Dendritic cell treated with granulocyte-macrophage colony-stimulating factor and Interleukin-4, amounts not matched to agents 40 ng/mL and 50 ng/mL, for 4 days (primary cell): ENCODE data around the gene TACC2.

ENCODE experiments used
- H3K27ac Mint-ChIP-seq: one replicate; pipeline ENCODE4 v1.8.0; 2022; ENCODE audit warnings: mild to moderate bottlenecking, mixed read lengths
- H3K27me3 Mint-ChIP-seq: one replicate; pipeline ENCODE4 v1.8.0; 2022; ENCODE audit warnings: mild to moderate bottlenecking, mixed read lengths
- H3K36me3 Mint-ChIP-seq: one replicate; pipeline ENCODE4 v1.8.0; 2022; ENCODE audit warnings: low read depth, mixed read lengths
- H3K4me1 Mint-ChIP-seq: one replicate; pipeline ENCODE4 v1.8.0; 2022; ENCODE audit warnings: low read depth, mixed read lengths
- H3K4me3 Mint-ChIP-seq: one replicate; pipeline ENCODE4 v1.8.0; 2022; ENCODE audit warnings: mild to moderate bottlenecking, moderate library complexity, mixed read lengths
- H3K9me3 Mint-ChIP-seq: one replicate; pipeline ENCODE4 v1.8.0; 2022; ENCODE audit warnings: mixed read lengths
- intact Hi-C: fragments of 100-400 bp; cut with micrococcal nuclease; formaldehyde crosslinking; loops from one replicate; pipeline ENCODE4 v1.15.0; 2022

The TACC2 gene

DNA sequence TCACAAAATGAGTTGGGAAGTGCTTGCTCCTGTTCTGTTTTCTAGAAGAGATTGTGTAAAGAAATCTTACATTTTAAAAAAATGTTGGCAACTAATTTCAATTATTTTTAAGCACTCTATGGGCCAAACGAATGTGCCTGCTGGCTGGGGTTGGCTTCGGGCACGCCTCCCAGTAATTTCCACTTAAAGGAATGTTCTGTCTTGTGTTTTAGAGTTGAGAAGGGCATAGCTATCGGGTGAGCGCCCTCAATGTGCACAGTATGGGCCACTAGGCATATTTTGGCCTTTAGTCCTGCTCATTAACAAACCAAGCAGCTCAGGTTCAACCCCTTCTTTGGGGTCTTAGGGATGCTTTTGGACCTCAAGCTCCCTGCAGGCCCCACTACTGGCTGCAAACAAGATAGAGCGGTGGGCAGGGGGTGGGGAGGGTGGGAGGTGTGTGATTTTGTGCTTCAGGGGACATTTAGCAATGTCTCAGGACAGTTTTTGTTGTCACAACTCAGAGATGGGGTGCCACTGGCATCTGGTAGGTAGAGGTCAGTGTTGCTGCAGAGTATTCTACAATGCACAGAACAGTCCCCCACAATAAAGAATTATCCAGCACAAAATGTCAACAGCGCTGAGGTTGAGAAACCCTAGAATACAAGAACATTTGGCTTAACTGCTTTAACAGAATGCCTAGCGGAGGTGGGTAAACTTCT, 40.7 kb downstream of the TACC2 start:
- Mint-ChIP-seq H3K27me3 (no peaks in the 10 kb centered on the region), H3K9me3 (no peaks in the 10 kb centered on the region), H3K4me3 (no peak overlapping the region), H3K4me1 (no peaks in the 10 kb centered on the region), H3K36me3 (no peaks in the 10 kb centered on the region), H3K27ac (no peak overlapping the region)
- intact Hi-C loops, result no loop called here

DNA sequence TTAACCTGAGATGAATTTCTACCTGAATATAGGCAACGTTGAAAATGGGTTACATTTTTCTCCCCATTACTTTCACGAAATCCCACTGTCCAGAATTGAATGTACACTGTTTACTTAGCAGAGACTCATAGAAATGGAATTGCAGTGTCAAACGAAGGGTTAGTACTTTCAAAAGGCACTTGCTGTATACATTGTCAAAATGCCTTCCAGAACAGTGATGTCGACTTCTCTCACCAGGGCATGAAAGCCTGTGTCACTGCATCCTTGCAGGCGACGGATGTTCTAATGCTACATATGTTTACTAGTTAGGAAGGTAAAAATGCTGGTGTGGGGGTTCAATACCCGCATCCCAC, 41.2 kb downstream of the TACC2 start:
- H3K9me3 Mint-ChIP-seq, result no peaks in the 10 kb centered on the region
- intact Hi-C loops, result no loop called here

DNA sequence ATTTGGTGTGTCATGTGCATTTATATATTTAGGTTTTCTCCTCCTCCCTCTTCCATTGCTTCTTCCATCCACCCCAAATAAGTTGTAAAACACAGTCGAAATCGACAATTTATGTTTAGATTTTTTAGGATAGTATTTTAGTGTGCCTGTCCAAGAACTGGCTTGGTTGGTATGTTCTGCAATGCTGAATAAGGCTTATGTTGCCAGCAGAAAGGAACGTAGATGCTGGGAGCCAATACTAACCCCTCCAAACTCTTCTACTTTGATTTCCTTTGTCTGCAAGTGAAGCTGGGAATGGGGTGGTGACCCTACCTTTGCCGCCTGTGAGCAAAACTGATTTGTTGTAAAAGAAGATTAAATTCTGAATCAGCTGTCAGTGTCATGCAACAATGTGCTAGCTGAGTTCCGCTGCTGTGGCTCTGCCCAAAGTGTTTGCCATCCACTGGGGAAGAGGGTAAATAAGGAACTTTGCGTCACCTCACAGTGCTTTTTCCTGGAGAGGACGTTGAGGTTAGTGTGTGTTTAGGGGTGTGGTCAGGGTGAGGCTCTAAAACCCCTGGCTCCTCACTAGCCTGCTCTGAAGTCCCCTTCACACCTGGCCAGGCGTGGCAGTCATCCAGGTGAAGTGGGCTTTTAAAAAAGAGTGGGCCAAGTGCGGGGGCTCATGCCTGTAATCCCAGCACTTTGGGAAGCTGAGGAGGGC, 44.4 kb downstream of the TACC2 start:
- Mint-ChIP-seq H3K4me3 (no peak overlapping the region), H3K27me3 (no peaks in the 10 kb centered on the region), H3K4me1 (no peaks in the 10 kb centered on the region), H3K27ac (no peak overlapping the region), H3K9me3 (no peaks in the 10 kb centered on the region), H3K36me3 (no peaks in the 10 kb centered on the region)
- intact Hi-C loops, result no loop called here

More for the DNA sequence above, 41.2 kb downstream of the TACC2 start:
- Mint-ChIP-seq H3K27me3 (no peaks in the 10 kb centered on the region), H3K27ac (no peak overlapping the region), H3K4me3 (no peak overlapping the region), H3K36me3 (no peaks in the 10 kb centered on the region), H3K4me1 (no peaks in the 10 kb centered on the region)

DNA sequence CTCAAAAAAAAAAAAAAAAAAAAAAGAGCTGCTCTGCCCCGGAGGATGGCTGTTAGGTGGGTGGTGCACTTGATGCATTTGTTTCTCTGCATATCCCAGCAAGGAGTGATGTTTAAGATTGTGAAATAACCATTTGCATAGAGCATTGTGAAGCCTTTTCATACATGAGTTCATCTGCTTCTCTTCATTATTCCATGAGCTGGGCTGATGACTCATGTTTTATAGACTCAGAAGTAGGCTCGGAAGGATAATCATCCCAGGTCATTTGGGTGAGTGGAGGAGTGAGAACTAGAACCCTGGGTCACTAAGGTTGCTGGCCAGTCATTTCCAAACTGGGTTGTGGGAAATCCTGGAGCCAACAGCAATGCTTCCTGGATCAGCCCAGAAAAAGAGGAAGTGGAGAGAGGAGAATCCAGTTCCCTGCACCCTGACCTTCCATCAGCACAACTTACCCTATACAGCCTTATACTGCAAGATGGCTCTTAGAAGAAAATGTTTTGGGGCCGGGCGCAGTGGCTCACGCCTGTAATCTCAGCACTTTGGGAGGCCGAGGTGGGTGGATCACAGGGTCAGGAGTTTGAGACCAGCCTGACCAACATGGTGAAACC, 45.3 kb downstream of the TACC2 start:
- H3K9me3 Mint-ChIP-seq, result no peaks in the 10 kb centered on the region
- H3K4me3 Mint-ChIP-seq, result no peak overlapping the region
- H3K27ac Mint-ChIP-seq, result no peak overlapping the region
- intact Hi-C loops, result no loop called here
- peaks cover 3% of the 10 kb centered on the region for H3K27me3 Mint-ChIP-seq
- no peaks in the 10 kb centered on the region for H3K4me1 Mint-ChIP-seq
- no peaks in the 10 kb centered on the region for H3K36me3 Mint-ChIP-seq

DNA sequence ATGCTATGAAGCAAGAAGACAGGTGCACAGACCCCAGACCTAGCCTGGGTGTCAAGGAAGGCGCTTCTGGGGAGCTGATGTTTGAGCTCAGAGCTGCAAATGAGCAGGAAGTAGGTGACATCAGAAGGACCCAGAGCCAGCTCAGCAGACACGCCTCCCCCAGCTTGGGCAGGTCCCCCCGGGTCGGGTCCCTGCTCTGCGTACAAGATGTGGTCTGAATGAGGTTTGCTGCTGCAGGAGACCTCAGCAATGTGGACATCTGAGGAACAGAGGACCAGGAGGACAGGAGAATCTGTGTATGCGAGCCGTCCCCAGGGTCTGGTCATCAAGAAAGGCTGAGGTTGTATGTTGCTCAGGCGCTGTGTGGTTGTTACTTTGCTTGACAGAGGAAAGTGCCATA, 51.8 kb downstream of the TACC2 start:
- Mint-ChIP-seq H3K27me3 (peaks cover 5% of the 10 kb centered on the region), H3K9me3 (no peaks in the 10 kb centered on the region), H3K36me3 (no peaks in the 10 kb centered on the region), H3K4me1 (no peaks in the 10 kb centered on the region), H3K4me3 (no peak overlapping the region), H3K27ac (no peak overlapping the region)
- intact Hi-C loops, result no loop called here

DNA sequence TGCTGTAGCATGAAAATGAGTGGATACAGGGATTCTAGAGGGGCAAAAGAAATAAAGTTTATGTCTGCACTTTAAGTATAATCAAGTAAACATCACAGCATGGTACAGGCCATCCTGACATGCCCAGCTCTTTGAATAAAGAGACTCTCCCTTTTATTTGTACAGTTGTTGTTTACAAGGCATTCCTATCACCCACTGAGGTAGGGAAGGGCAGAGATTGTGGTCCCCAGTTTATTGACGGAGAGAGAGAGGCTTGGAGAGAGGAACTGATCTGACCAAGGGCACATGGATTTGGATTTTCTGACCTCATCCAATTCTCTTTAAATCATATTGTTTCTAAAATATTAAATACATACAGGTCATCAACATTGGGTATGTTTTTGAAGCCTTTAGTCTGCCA, 53.9 kb downstream of the TACC2 start:
- H3K27ac Mint-ChIP-seq, result no peak overlapping the region
- H3K36me3 Mint-ChIP-seq, result no peaks in the 10 kb centered on the region
- no peaks in the 10 kb centered on the region for H3K9me3 Mint-ChIP-seq
- no peaks in the 10 kb centered on the region for H3K4me1 Mint-ChIP-seq
- H3K4me3 Mint-ChIP-seq, result no peak overlapping the region
- peaks cover 5% of the 10 kb centered on the region for H3K27me3 Mint-ChIP-seq
- intact Hi-C loops, result no loop called here

DNA sequence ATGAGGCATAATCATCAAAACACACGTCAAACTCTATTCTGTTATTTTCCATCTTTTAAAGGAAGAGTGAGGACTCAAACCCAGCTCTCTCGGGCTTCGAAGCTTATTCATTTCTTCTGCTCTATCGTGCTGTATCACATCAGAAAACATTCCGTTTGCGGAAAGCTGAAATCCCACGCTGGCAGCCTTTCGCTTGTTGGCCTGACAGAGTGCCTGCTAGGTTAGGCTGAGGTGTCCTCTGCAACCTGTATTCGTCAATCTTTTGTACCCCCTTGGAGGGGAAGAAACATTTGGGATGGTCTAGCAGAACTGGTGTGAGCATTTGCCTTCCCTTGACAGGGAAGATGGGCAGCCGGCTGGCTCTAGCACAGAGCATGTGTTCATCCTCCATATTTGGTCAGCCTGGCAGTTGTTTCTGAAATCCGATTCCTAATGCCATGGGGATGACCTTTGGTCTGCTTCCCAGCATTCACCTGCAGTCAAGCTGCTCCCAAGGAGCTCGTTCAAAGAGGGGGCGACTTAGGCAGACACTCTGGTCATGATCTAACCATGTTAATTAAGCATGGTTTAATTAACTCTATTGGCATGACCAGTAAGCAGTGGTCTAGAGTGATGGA, 55.2 kb downstream of the TACC2 start:
- Mint-ChIP-seq H3K9me3 (no peaks in the 10 kb centered on the region), H3K4me3 (no peak overlapping the region), H3K36me3 (no peaks in the 10 kb centered on the region), H3K27ac (no peak overlapping the region), H3K4me1 (no peaks in the 10 kb centered on the region), H3K27me3 (peaks cover 3% of the 10 kb centered on the region)
- intact Hi-C loops, result no loop called here

DNA sequence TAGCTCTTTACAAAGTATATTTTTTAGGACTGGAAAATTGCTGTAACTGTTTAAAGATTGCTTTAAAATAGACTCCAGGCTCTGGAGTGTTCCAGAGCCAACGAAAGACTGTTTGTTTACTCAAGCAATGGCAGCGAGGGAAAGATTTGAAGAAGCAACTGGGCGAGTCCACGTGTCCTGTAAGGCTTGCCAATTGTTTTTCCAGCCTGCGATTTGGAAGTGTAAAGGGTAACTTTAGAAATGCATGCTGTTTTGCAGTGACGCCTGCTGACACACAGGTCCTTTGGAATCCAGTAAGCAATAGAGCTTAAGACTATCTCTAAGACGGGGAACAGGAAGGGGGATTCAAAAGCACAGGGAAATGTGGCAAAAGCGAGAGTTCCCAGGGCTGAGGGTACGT, 55.8 kb downstream of the TACC2 start:
- peaks cover 2% of the 10 kb centered on the region for H3K27me3 Mint-ChIP-seq
- intact Hi-C loops, result no loop called here
- H3K36me3 Mint-ChIP-seq, result no peaks in the 10 kb centered on the region
- H3K4me3 Mint-ChIP-seq, result no peak overlapping the region
- H3K9me3 Mint-ChIP-seq, result no peaks in the 10 kb centered on the region
- no peak overlapping the region for H3K27ac Mint-ChIP-seq
- H3K4me1 Mint-ChIP-seq, result no peaks in the 10 kb centered on the region

DNA sequence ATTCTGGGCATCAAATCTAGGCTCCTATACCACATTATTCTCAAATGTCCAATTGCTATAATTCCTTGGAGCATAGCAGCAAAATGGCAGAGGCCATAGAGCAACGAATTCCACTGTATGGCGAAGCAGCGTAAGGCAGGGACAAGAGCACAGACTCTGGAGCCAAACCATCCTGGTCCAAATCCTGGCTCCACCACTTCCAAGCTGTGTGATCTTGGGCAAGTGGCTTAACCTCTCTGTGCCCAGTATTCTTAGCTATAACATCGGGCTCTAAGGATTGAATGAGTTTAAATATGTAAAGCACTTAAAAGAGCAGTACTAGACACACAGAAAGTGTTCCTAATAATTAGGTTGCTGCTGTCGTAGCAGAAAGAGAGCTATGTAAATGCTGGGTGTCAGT, 56.2 kb downstream of the TACC2 start:
- H3K9me3 Mint-ChIP-seq, result no peaks in the 10 kb centered on the region
- no peaks in the 10 kb centered on the region for H3K36me3 Mint-ChIP-seq
- no peaks in the 10 kb centered on the region for H3K4me1 Mint-ChIP-seq
- H3K27me3 Mint-ChIP-seq, result peaks cover 2% of the 10 kb centered on the region
- intact Hi-C loops, result no loop called here
- no peak overlapping the region for H3K4me3 Mint-ChIP-seq
- H3K27ac Mint-ChIP-seq, result no peak overlapping the region

DNA sequence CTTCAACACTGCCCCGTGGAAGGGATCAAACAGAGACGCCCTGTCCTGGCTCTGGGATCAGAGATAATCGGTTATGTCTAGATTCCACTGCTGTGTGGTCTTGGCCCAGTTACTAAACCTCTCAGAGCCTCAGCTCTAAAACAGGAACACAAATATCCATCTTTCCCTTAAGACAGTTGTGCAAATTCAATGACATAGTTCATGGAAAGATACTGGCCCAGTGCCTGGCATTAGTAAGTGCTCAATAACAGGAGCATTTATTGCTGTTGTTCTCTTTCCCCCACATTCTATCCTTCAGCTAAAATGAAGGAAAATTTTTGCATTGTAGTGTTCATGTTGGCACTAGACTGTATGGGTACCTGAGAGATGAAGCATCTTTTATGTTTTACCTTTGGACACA, 58.6 kb downstream of the TACC2 start:
- Mint-ChIP-seq H3K27me3 (peaks cover 2% of the 10 kb centered on the region), H3K4me1 (no peaks in the 10 kb centered on the region), H3K36me3 (no peaks in the 10 kb centered on the region), H3K4me3 (no peak overlapping the region), H3K27ac (no peak overlapping the region), H3K9me3 (no peaks in the 10 kb centered on the region)
- intact Hi-C loops, result no loop called here

DNA sequence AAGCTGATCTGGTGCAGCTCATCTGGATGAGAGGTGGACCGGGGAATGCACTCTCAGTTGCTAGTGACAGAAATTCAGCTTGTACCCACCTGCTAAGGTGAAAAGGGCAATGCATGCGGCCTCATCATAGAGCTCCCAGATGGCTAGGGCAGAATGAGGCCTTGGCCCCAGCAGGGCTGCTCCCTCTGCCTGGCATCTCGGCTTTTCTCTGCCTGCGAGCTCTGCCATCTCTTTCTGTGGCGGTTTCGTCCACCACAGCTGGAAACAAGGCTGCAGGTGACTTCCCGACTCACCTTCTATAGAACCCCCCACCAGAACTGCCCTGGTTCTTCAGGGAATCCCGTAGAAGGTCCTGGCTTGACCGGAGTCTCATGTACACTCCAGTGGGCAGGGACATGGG, 60.1 kb downstream of the TACC2 start:
- peaks cover 2% of the 10 kb centered on the region for H3K27me3 Mint-ChIP-seq
- intact Hi-C loops, result no loop called here

DNA sequence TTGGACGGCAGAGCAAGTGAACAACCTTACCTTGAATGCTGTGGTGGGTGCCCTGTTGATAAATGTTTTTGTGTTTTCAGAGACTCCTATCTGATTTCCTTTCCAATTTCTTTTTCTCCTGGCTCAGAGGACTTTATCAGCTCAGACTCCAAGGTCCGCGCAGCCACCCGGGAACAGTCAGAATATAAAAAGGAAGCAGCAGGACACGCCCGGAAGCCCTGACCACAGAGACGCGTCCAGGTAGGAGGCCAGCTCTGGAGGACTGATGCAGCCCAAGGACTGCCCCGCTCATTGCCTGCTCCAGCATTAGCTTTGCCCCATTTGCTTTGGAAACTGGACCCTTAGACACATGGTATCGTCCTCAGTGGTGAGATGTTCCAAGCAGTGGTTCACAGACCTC, 61.3 kb downstream of the TACC2 start:
- intact Hi-C loops, result no loop called here
- no peaks in the 10 kb centered on the region for H3K27me3 Mint-ChIP-seq
- no peaks in the 10 kb centered on the region for H3K36me3 Mint-ChIP-seq
- no peaks in the 10 kb centered on the region for H3K9me3 Mint-ChIP-seq
- no peak overlapping the region for H3K27ac Mint-ChIP-seq
- no peaks in the 10 kb centered on the region for H3K4me1 Mint-ChIP-seq
- H3K4me3 Mint-ChIP-seq, result no peak overlapping the region

More for the DNA sequence above, 60.1 kb downstream of the TACC2 start:
- no peak overlapping the region for H3K4me3 Mint-ChIP-seq
- no peaks in the 10 kb centered on the region for H3K9me3 Mint-ChIP-seq
- no peaks in the 10 kb centered on the region for H3K36me3 Mint-ChIP-seq
- no peaks in the 10 kb centered on the region for H3K4me1 Mint-ChIP-seq
- H3K27ac Mint-ChIP-seq, result no peak overlapping the region

DNA sequence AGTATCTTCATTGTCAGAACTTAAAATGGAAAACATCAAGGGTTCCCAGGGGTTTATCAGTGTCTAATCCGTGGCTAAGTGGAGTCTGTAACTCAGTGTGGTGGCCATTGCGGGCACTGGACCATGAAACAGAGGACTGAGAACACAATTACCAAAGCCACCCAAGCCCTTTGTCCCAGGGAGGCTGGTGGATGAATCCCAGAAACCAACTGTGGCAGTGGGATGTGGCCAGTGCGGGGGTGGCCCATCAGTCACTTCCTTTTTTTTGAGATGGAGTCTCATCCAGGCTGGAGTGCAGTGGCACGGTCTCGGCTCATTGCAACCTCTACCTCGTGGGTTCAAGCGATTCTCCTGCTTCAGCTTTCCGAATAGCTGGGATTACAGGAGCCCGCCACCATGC, 61.8 kb downstream of the TACC2 start:
- intact Hi-C loops, result no loop called here
- Mint-ChIP-seq H3K27me3 (no peaks in the 10 kb centered on the region), H3K36me3 (no peaks in the 10 kb centered on the region), H3K4me1 (no peaks in the 10 kb centered on the region), H3K9me3 (no peaks in the 10 kb centered on the region), H3K27ac (no peak overlapping the region), H3K4me3 (no peak overlapping the region)

DNA sequence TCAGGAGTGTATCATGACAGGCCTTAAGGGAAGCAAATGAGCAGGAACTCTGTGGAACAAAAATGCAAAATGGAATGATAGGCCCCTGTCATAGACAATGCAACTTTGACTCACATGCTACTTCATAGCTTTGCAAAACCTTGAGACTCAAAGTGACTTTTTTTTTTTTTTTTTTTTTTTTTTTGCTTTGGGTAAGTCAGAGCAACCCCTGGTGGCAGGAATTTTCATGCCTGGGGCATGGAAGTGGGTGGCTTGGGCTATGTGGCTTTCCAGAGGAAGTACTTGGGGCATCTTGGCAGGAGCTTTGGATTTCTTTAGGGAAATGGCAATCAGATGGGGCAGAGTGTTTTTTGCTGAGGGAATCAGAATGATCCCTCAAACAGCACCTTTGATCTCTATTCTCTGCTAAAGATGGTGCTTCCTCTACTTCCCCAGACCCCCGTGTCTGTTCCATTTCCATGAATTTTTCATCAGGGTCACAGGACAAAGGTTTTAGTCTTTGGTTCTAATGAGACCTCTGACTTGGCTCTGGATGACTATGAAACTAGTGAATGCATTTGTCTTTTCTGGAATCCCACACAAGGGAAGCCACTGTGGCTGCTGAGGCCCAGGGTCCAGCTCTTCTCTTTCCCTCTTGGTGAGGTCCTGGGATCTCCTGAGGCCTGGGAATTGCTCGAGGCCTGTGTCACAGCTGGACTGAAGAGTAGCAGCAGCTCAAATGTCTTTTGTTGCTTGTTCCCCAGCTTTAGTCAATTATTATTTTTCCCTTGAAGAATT, 62.8 kb downstream of the TACC2 start:
- no peak overlapping the region for H3K4me3 Mint-ChIP-seq
- no peaks in the 10 kb centered on the region for H3K4me1 Mint-ChIP-seq
- no peak overlapping the region for H3K27ac Mint-ChIP-seq
- no peaks in the 10 kb centered on the region for H3K9me3 Mint-ChIP-seq
- H3K36me3 Mint-ChIP-seq, result no peaks in the 10 kb centered on the region
- intact Hi-C loops, result no loop called here
- no peaks in the 10 kb centered on the region for H3K27me3 Mint-ChIP-seq
